Endodermal cell (in vitro differentiated cells): Measurements from ENCODE around the gene FAM237B. TPM values are rescaled to one million over a fixed set of nuclear protein-coding genes. Genes with fewer than 3 reads are reported as not detected.

Source experiments
- DNase-seq: peaks from one replicate; pipeline ENCODE4 v3.0.0-alpha.2; 2017
- H3K27ac ChIP-seq: 2 replicates; pipeline ENCODE4 v1.5.1; 2013; ENCODE audit warnings: mild to moderate bottlenecking, low read depth, low read length, moderate library complexity
- H3K27me3 ChIP-seq: 2 replicates; pipeline ENCODE4 v1.6.1; 2013; ENCODE audit warnings: mild to moderate bottlenecking, low read length, moderate library complexity; ENCODE audit not compliant: insufficient read depth, control insufficient read depth, poor library complexity, severe bottlenecking
- H3K36me3 ChIP-seq: 2 replicates; pipeline ENCODE4 v1.7.0; 2013; ENCODE audit warnings: mild to moderate bottlenecking, low read length, moderate library complexity; ENCODE audit not compliant: control insufficient read depth, insufficient read depth
- H3K4me1 ChIP-seq: one replicate; pipeline ENCODE4 v1.7.0; 2013; ENCODE audit warnings: low read length; ENCODE audit not compliant: control insufficient read depth, insufficient read depth
- H3K4me3 ChIP-seq: 2 replicates; pipeline ENCODE4 v1.5.1; 2013; ENCODE audit warnings: mild to moderate bottlenecking, low read length, moderate library complexity
- H3K9ac ChIP-seq: 2 replicates; pipeline ENCODE4 v1.6.1; 2013; ENCODE audit warnings: mild to moderate bottlenecking, low read length, moderate library complexity; ENCODE audit not compliant: poor library complexity, severe bottlenecking; ENCODE audit errors: extremely low read depth
- H3K9me3 ChIP-seq: 2 replicates; pipeline ENCODE4 v1.6.1; 2013; ENCODE audit warnings: mild to moderate bottlenecking, low read length, moderate library complexity; ENCODE audit not compliant: control insufficient read depth
- H3K27ac Mint-ChIP-seq: 2 replicates; pipeline ENCODE4 v1.8.0; 2020; ENCODE audit warnings: mixed read lengths
- H3K27me3 Mint-ChIP-seq: 2 replicates; pipeline ENCODE4 v1.8.0; 2021; ENCODE audit warnings: mild to moderate bottlenecking, mixed read lengths; ENCODE audit not compliant: insufficient read depth
- H3K36me3 Mint-ChIP-seq: 2 replicates; pipeline ENCODE4 v1.8.0; 2020; ENCODE audit warnings: low read depth, mixed read lengths
- H3K4me1 Mint-ChIP-seq: 2 replicates; pipeline ENCODE4 v1.8.0; 2020; ENCODE audit warnings: mixed read lengths
- H3K4me3 Mint-ChIP-seq: 2 replicates; pipeline ENCODE4 v1.8.0; 2020; ENCODE audit warnings: mild to moderate bottlenecking, moderate library complexity, mixed read lengths
- H3K9me3 Mint-ChIP-seq: 2 replicates; pipeline ENCODE4 v1.8.0; 2020; ENCODE audit warnings: mild to moderate bottlenecking, mixed read lengths
- CTCF ChIP-seq: fragments of 200-600 bp; sonication (generic); conservative IDR thresholded peaks from 2 replicates; pipeline ENCODE4 v1.5.0; 2021; ENCODE audit warnings: antibody characterized with exemption, mild to moderate bottlenecking
- WGBS, 2 experiments: methylation state at CpG; one replicate each; pipeline versions ENCODE4 v1.1.5 to v1.1.7; 2013; ENCODE audit warnings: missing lambda C conversion rate in 2 of 2, mixed read lengths in 1 of 2; ENCODE audit not compliant: insufficient coverage in 1 of 2, insufficient read length in 1 of 2; 5-methylcytosine and 5-hydroxymethylcytosine counted together
- total RNA-seq, 2 donors: library from RNA; stranded (reverse); fragmentation: NEBNext Ultra II Directional in 1 of 2; extraction: Animal tissue kit (Norgen Biotek cat#: 25700) in 1 of 2; gene quantifications; 2 replicates in 1 of 2; 3 replicates in 1 of 2; pipeline ENCODE4 v1.2.1, GENCODE V29; 2021

FAM237B gene
- total RNA-seq, 2 donors from 2014 or later: not detected

- Histone ChIP-seq H3K9ac (no peak overlapping the region), H3K27me3 (no peaks in the 10 kb centered on the region), H3K4me1 (peaks cover 13% of the 10 kb centered on the region), H3K27ac (no peak overlapping the region), H3K36me3 (no peaks in the 10 kb centered on the region), H3K9me3 (no peaks in the 10 kb centered on the region), H3K4me3 (no peak overlapping the region)
- 95 to 100% methylated on average over 1 to 2 of the region's 2 CpGs for WGBS, 2 experiments
- no peak for TF ChIP-seq CTCF
- Mint-ChIP-seq H3K9me3 (no peaks in the 10 kb centered on the region), H3K4me3 (no peak overlapping the region), H3K27me3 (peaks cover 2% of the 10 kb centered on the region), H3K36me3 (no peaks in the 10 kb centered on the region), H3K27ac (no peak overlapping the region), H3K4me1 (peaks cover 16% of the 10 kb centered on the region)
- DNase-seq: no peak
These were observed 48.9 kb downstream of the FAM237B start for GRCh38 chr7:90272242-90272641.

GRCh38 chr7:90271753-90272152 is 49.4 kb downstream of the FAM237B start:
- Histone ChIP-seq H3K4me1 (peaks cover 13% of the 10 kb centered on the region), H3K9me3 (no peaks in the 10 kb centered on the region), H3K36me3 (no peaks in the 10 kb centered on the region), H3K4me3 (no peak overlapping the region), H3K27me3 (no peaks in the 10 kb centered on the region), H3K9ac (no peak overlapping the region), H3K27ac (no peak overlapping the region)
- DNase-seq: no peak
- Mint-ChIP-seq H3K27me3 (peaks cover 4% of the 10 kb centered on the region), H3K4me1 (peaks cover 16% of the 10 kb centered on the region), H3K36me3 (no peaks in the 10 kb centered on the region), H3K4me3 (no peak overlapping the region), H3K27ac (no peak overlapping the region), H3K9me3 (no peaks in the 10 kb centered on the region)
- TF ChIP-seq CTCF: no peak
- 67 to 88% methylated on average over 1 to 2 of the region's 2 CpGs for WGBS, 2 experiments

- Mint-ChIP-seq H3K9me3 (no peaks in the 10 kb centered on the region), H3K36me3 (no peaks in the 10 kb centered on the region), H3K4me1 (peaks cover 10% of the 10 kb centered on the region), H3K4me3 (no peak overlapping the region), H3K27me3 (peaks cover 4% of the 10 kb centered on the region), H3K27ac (no peak overlapping the region)
- H3K9me3 ChIP-seq: no peaks in the 10 kb centered on the region
- H3K9ac ChIP-seq: no peak overlapping the region
- no peaks in the 10 kb centered on the region for H3K36me3 ChIP-seq
- WGBS, 2 experiments: 93 to 96% methylated on average over 2 of the region's 2 CpGs
- no peak overlapping the region for H3K27ac ChIP-seq
- H3K4me3 ChIP-seq: no peak overlapping the region
- H3K4me1 ChIP-seq: peaks cover 10% of the 10 kb centered on the region
- H3K27me3 ChIP-seq: no peaks in the 10 kb centered on the region
- TF ChIP-seq CTCF: no peak
- DNase-seq: no peak
These were observed 50.5 kb downstream of the FAM237B start for GRCh38 chr7:90270431-90271178.
